Sigmoid colon (tissue), 7 donors: ENCODE measurements around the gene SEMA4C. TPM values are rescaled to one million over a fixed set of nuclear protein-coding genes. Genes with fewer than 3 reads are reported as not detected.
A peak's percentile ranks its signal among the peaks of the same experiment; 100 is the strongest.

Experiments
- DNase-seq: peaks from one replicate; pipeline ENCODE4 v3.0.0-alpha.2; 2019
- H3K27ac ChIP-seq, 4 donors: fragments of 200-600 bp; sonication (generic); one replicate each; pipeline ENCODE4 v1.5.1; 2016 to 2019; ENCODE audit warnings: mild to moderate bottlenecking in 1 of 4
- H3K27me3 ChIP-seq, 3 donors: fragments of 200-600 bp; sonication (generic); one replicate each; pipeline ENCODE4 v1.5.1; 2019; ENCODE audit warnings: mild to moderate bottlenecking in 1 of 3
- H3K36me3 ChIP-seq, 4 donors: fragments of 200-600 bp; sonication (generic); one replicate each; pipeline ENCODE4 v1.5.1; 2016 to 2019
- H3K4me1 ChIP-seq, 4 donors: fragments of 200-600 bp; sonication (generic); one replicate each; pipeline ENCODE4 v1.5.1; 2017 to 2019
- H3K4me3 ChIP-seq, 4 donors: fragments of 200-600 bp; sonication (generic); one replicate each; pipeline ENCODE4 v1.5.1; 2017 to 2019; ENCODE audit warnings: mild to moderate bottlenecking in 2 of 4, moderate library complexity in 1 of 4
- H3K9me3 ChIP-seq, 4 donors: fragments of 200-600 bp in 3 of 4; sonication (generic) in 3 of 4; one replicate each; pipeline versions ENCODE4 v1.5.1 to v1.6.1; 2013 to 2019
- EP300 ChIP-seq, 4 donors: sonication (generic); formaldehyde crosslinking; IDR thresholded peaks; one replicate each; pipeline ENCODE4 v1.6.1; 2017; ENCODE audit warnings: antibody characterized with exemption in 4 of 4
- POLR2A ChIP-seq, 2 donors: fragments of 450-650 bp; IDR thresholded peaks; one replicate each; pipeline ENCODE4 v1.6.1; 2016; ENCODE audit warnings: antibody characterized with exemption in 2 of 2, mild to moderate bottlenecking in 2 of 2, moderate library complexity in 2 of 2
- POLR2AphosphoS5 ChIP-seq, 4 donors: sonication (generic); formaldehyde crosslinking; IDR thresholded peaks; one replicate each; pipeline ENCODE4 v1.6.1; 2017; ENCODE audit warnings: antibody characterized with exemption in 4 of 4
- WGBS, 2 donors: extraction: QIAGEN DNeasy Blood & Tissue Kit; methylation state at CpG; one replicate each; pipeline ENCODE4 v1.1.7; 2013; 5-methylcytosine and 5-hydroxymethylcytosine counted together
- intact Hi-C: fragments of 100-400 bp; cut with DNase I; formaldehyde crosslinking; loops from one replicate; pipeline ENCODE4 v1.15.1; 2023
- polyA plus RNA-seq, 3 donors: library from polyadenylated mRNA; stranded (reverse); fragments of 200-250 nt; gene quantifications; one replicate each; pipeline ENCODE4 v1.2.3, GENCODE V29; 2013
- total RNA-seq, 4 donors: library from RNA; depleted of rRNA; stranded (reverse); fragments of >200 nt; gene quantifications; one replicate each; pipeline ENCODE4 v1.1.0, GENCODE V29; 2016
- TF ChIP-seq, protein P1 (sequence below), 4 experiments: fragments of 450-650 bp in 3 of 4; fragments of 200-600 bp in 1 of 4; IDR thresholded peaks; one replicate each; pipeline ENCODE4 v1.5.1; 2016 to 2019; ENCODE audit warnings: antibody characterized with exemption in 4 of 4, mild to moderate bottlenecking in 3 of 4, moderate library complexity in 2 of 4
- donor health status: healthy with polysubstance abuse.
- donor health status: Bipolar disorder and iron deficiency.
- donor health status: healthy.

Gene SEMA4C
- total and polyA plus RNA-seq, 7 donors, result 3.6 to 90.1 (median 57.1) TPM

DNA sequence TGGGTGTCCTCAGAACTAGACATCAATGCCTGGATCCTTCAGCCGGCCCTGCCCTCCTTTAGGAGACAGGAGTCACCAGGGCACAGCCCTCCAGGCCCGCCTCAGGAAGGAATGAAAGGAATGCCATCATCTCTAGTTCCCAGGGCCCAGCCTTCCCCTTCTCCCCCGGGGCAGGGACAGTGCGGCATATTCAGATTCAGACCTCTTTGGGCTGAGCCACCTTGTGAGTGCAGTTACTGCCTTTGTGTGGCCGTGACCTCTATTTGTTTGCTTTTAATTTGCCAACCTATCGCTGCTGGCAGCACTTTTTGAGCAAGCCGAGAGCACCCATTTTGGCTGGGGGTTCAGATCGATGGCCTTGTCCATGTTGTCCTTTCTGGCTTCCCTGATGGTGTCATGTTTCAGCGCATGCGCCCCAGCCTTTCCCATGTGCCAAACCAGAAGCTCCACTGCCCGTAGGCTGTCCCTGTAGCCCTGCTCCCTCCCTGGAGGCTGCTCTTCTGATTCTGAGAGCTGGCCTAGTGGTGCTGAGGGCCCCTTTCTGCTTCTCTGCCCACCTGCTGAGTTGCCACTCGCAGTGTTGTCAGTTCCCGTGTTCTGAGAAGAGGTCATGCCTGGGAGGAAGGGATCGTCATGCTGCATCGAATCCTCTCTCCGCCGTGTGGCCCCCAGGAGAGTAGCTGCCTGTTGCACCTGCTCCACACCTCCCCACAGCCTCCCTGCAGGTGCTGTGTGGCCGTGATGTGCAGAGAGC lies 36.9 kb downstream of the SEMA4C start:
- DNase-seq, result peak; percentile 81
- Histone ChIP-seq H3K27me3 (no peaks in the 10 kb centered on the region), H3K27ac (peak overlapping the region; percentile 47 to 60 (median 53)), H3K4me1 (peaks cover 0 to 17% (median 15%) of the 10 kb centered on the region in 4 donors), H3K9me3 (no peaks in the 10 kb centered on the region), H3K4me3 (no peak overlapping the region), H3K36me3 (peaks cover 25 to 78% (median 37%) of the 10 kb centered on the region in 4 donors)
- intact Hi-C loops, result no loop called here
- WGBS, 2 donors, result 70 to 73% methylated on average over 18 of the region's 18 CpGs
- TF ChIP-seq POLR2A (IDR thresholded peaks at IDR 0.05), result no peak
- TF ChIP-seq, protein P1, sequence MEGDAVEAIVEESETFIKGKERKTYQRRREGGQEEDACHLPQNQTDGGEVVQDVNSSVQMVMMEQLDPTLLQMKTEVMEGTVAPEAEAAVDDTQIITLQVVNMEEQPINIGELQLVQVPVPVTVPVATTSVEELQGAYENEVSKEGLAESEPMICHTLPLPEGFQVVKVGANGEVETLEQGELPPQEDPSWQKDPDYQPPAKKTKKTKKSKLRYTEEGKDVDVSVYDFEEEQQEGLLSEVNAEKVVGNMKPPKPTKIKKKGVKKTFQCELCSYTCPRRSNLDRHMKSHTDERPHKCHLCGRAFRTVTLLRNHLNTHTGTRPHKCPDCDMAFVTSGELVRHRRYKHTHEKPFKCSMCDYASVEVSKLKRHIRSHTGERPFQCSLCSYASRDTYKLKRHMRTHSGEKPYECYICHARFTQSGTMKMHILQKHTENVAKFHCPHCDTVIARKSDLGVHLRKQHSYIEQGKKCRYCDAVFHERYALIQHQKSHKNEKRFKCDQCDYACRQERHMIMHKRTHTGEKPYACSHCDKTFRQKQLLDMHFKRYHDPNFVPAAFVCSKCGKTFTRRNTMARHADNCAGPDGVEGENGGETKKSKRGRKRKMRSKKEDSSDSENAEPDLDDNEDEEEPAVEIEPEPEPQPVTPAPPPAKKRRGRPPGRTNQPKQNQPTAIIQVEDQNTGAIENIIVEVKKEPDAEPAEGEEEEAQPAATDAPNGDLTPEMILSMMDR (IDR thresholded peaks at IDR 0.05), result no peak

DNA sequence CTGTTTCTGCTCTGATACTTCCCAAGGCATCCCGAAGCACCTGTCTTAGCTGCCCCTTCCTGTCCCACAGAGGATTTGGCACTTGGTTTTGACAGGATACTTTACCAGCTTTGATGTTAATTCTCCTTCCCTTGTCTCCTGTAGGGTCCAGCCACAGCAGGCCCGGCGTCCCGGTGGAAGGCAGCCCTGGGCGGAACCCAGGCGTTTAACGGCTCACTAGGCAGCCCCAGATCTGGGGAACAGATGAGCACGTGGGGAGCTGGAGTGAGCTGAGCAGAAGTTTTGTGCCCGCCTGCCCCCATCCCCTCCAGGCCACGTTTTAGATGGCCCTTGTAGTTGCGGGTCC lies 37.5 kb downstream of the SEMA4C start:
- no peak for DNase-seq
- intact Hi-C loops, result no loop called here
- TF ChIP-seq, protein P1 (IDR thresholded peaks at IDR 0.05), result no peak
- 80 to 86% methylated on average over 11 of the region's 11 CpGs for WGBS, 2 donors
- Histone ChIP-seq H3K4me1 (peaks cover 0 to 17% (median 15%) of the 10 kb centered on the region in 4 donors), H3K27ac (peak overlapping the region; percentile 47 to 60 (median 53)), H3K27me3 (no peaks in the 10 kb centered on the region), H3K4me3 (no peak overlapping the region), H3K9me3 (no peaks in the 10 kb centered on the region), H3K36me3 (peaks cover 31 to 78% (median 42%) of the 10 kb centered on the region in 4 donors)

DNA sequence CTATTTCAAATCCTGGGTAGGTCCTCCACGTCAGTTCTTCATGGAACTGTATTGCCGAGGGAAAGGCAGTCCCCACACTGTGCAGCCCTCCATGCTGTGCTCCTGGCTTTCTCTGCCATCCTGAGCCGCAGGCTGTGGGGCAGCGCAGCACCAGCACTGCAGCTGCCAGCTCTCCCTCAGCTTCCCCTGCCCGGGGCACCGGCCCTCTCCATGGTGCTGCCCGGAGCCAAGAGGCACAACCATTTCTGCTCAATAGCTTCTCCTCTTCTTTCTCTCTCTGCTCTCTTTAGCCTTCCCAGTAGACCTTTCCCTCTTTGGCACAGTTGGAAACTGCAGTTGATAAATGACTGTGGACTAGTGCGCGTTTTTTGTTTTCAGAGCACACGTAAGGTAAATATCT lies 38.2 kb downstream of the SEMA4C start:
- peak overlapping the region in 2 of 4 donors; percentile 55 to 60 for H3K27ac ChIP-seq
- H3K9me3 ChIP-seq, result no peaks in the 10 kb centered on the region
- WGBS, 2 donors, result 85 to 93% methylated on average over 10 of the region's 10 CpGs
- H3K27me3 ChIP-seq, result no peaks in the 10 kb centered on the region
- intact Hi-C loops, result no loop called here
- TF ChIP-seq POLR2AphosphoS5 (IDR thresholded peaks at IDR 0.05) (no peak), POLR2A (IDR thresholded peaks at IDR 0.05) (no peak), EP300 (IDR thresholded peaks at IDR 0.05) (no peak)
- TF ChIP-seq, protein P1 (IDR thresholded peaks at IDR 0.05), result no peak
- H3K4me3 ChIP-seq, result no peak overlapping the region
- H3K4me1 ChIP-seq, result peaks cover 0 to 17% (median 15%) of the 10 kb centered on the region in 4 donors
- no peak for DNase-seq
- peaks cover 32 to 83% (median 46%) of the 10 kb centered on the region in 4 donors for H3K36me3 ChIP-seq

DNA sequence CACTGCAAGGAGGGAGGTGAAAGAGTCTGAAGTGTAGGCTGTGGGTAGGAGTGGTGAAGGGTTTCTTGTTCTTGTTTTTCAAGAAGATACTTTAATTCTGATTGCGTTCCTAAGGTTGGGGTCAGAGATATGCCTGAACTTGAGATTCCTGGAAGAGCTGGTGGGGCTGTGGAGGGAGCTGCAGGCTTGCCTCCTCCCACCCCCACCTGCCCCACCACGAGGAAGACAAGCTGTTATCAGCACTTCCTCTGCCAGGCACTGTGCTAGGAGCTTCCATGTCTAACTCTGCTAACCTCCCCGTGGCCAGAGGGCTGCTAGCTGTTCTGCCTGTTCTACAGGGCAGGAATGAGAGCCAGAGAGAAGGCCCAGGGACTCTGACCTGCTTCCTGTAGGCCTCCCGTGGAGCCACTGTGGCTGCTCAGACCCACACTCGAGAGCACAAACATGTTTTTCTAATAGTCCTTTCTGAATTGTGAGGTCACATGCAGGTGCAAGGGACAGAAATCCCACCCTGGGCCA lies 39.8 kb downstream of the SEMA4C start:
- H3K27ac ChIP-seq, result no peak overlapping the region
- DNase-seq, result no peak
- H3K4me1 ChIP-seq, result peaks cover 0 to 22% (median 15%) of the 10 kb centered on the region in 4 donors
- 59 to 73% methylated on average over 5 of the region's 5 CpGs for WGBS, 2 donors
- H3K36me3 ChIP-seq, result peaks cover 34 to 99% (median 54%) of the 10 kb centered on the region in 4 donors
- H3K9me3 ChIP-seq, result no peaks in the 10 kb centered on the region
- intact Hi-C loops, result no loop called here
- no peak overlapping the region for H3K4me3 ChIP-seq
- TF ChIP-seq POLR2A (IDR thresholded peaks at IDR 0.05) (no peak), POLR2AphosphoS5 (IDR thresholded peaks at IDR 0.05) (no peak), EP300 (IDR thresholded peaks at IDR 0.05) (no peak)
- TF ChIP-seq, protein P1 (IDR thresholded peaks at IDR 0.05), result no peak
- H3K27me3 ChIP-seq, result no peaks in the 10 kb centered on the region
